Measurements from ENCODE around the gene RFX8.

RFX8 gene

GRCh38 chr2:101408925-101409324 lies 66.0 kb downstream of the RFX8 start:
- no peak for FAIRE-seq

DNA sequence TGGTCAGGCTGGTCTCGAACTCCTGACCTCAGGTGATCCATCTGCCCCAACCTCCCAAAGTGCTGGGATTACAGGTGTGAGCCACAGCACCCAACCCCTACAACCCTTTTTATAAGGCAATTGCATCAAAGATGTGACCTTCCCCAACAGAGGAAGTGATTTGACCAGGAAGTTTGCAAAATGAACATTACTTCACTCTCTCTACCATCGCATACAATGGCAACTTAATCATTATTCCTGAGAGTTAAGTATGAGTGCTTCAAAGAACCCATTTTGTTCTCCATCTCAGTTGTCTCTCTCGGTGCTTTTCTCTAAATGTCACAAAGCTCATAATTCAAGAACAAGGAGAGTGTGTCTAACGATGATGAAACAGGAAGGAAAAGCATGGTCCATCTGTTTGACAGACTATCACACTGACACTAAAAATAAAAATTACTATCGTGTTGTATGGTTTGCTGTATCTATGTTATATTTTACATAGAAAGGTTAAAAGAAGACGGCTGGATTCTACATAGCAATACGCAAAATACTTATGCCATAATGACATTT lies 69.5 kb downstream of the RFX8 start:
- no peak for FAIRE-seq

GRCh38 chr2:101403745-101404144 lies 71.2 kb downstream of the RFX8 start:
- FAIRE-seq, result no peak

DNA sequence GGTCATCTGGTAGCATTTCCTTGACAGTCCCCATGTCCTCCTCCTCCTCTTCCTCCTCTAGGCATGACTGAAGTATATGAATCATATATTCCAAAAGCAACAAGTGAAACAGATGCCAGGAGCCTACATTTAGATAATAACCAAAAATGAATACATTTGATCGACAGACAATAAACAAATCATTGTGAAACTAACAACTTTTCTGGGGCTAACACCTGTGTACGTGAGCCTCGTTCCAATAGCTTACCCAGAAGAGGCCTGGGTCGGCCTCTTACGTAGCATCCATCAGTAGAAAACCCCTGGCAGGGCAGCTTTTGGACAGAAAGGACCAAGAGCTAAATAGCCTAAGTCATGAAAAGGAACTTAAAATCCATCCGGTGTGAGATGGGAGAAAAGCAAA lies 72.3 kb downstream of the RFX8 start:
- no peak for FAIRE-seq

- no peak for FAIRE-seq
Observed at GRCh38 chr2:101401906-101402305, 73.0 kb downstream of the RFX8 start.

GRCh38 chr2:101401326-101401665 lies 73.6 kb downstream of the RFX8 start:
- no peak for FAIRE-seq

- no peak for FAIRE-seq
Observed at GRCh38 chr2:101400506-101401325, 74.2 kb downstream of the RFX8 start.

DNA sequence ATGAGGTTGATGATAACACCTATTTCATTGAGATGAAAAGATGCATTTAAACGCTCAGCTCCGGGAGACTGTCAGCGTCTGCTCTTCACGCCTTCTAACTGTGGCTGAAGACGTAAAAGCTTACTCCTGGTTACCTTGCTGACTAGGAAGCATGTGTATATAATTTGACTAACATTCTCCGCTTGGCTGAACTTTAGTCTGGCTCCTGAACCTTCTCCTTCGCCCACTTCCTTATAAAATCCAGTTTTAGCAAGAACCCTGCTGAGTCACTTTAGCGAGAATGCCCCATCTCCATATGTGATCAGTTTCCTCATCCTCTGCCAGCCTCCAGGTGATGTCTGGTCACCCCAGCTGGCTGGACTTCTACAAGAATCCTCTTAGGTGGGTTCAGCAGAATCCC lies 74.9 kb downstream of the RFX8 start:
- no peak for FAIRE-seq

DNA sequence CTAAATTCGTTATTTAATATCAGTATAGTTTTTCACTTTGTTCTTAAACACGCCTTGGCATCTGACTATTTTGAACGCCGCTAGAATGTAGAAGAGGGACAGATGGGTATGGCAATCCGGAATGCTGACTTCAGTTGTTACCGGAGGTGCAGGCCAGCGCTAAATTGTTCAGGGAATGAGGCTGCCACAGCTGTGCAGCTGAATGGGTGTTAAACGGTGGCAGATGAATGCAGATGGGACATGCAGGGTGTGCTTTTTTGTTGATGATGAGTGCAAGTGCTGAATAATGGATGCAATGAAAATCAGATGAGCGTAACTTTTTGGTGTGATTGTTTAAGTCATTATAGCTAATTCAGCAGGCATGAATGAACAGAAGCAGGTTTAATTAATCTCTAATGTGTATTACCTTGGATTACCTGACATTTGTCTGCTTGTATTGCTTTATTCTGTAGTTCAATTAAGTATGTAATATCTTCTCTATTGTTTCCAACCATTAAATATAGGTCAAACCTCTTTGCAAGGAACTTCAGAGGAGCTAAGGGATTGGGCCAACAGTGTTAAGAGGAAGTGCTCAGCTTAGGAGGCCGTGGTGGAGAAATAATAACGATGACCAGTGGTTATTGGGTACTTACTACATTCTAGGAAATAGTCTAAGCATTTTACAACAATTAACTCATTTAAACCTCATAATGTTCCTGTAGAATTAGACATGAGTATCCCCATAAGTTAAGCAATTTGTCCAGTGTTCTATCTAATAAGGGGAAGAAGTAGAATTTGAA lies 75.7 kb downstream of the RFX8 start:
- FAIRE-seq, result no peak

DNA sequence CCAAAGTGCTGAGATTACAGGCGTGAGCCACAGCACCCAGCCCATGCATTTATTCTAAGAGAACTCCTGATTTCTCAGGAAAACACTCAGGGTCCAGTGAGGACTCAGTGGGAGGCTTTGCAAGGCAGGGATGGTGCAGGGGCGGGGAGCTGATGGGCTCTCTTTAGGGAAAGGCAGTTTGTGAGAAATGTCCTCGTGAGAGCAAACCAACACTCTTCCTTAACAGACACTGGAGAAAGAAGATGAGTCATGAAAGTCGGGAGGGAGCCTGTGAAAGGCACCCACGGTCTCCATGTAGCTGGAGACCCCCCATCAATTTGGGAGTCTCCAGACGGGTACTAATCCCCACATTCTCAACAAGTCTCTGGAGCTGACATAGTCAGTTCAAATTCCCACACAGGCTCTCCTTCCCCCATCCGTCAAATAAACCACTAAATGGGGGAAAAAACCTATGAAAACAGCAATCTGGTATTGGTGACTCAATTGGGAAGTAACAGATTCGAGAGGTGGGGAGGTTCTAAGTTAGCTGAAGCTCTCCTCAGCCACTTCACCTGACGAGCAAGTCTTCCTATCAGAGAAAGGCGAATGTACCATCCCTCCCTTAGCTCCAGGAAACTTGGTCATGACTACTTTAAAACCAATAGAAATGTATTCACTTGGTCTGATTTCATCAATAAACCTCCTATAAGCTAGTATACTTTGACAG lies 76.6 kb downstream of the RFX8 start:
- FAIRE-seq, result no peak

DNA sequence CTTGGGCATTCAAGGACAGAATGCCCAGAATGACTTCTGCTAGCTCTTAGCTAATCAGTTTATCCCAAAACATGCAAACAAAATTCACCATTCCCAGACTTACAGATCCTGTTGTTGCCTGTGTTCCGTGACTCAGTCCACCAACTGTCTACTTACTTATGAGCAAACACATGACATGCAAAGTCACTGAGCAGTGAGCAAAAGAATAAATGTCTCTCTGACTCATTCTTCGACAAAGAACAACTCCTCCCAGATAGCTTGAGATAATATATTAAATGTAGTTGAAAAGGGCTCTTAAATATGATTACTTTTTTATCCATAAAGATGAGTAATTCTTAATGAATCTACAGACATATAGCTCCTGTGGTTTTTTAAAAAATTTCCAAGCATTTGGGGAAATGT lies 78.6 kb downstream of the RFX8 start:
- no peak for FAIRE-seq

DNA sequence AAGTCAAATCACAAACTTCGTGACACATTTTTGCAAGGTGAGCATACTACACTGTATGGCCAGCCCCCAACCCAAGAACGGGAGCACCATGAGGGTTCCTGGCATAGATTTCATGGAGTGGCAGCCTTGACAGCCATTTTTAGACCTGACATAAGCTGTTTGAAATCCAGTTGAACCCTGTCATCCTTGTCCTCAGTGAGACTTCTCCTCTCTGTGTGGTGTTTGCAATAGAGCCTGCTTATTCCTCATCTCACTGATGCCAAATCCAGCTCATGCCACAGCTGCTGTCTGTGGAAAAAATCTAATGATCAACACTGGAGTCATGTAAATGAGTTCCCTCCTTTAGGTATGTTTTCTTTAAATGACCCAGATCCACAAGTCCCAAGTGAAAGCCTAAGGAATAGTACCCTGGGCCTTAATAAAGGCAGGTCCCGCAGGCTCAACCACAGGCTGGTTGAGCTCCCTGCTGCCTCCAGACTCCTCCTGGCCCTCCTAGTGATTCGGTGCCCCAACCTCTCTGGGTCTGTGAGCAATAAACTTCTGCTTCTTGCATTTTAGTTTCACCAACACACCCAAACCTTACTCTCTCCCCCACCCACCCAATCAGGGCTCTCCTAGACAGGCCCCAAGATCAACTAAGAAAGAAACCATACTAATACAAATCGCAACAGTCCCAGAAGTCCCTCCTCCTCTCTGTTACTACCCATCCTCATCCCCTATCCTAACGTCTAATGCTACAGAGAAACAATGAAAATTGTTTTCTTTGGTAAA lies 79.2 kb downstream of the RFX8 start:
- FAIRE-seq, result no peak

- FAIRE-seq, result no peak
Observed at GRCh38 chr2:101388232-101388631, 86.7 kb downstream of the RFX8 start.

- FAIRE-seq, result no peak
Observed at GRCh38 chr2:101387151-101387834, 87.6 kb downstream of the RFX8 start, which contains the start of gene CREG2. TSS of gene CREG2 (minus strand) at chr2:101387503. CDS start at chr2:101387457, 46 bp downstream.

GRCh38 chr2:101386599-101387150 lies 88.2 kb downstream of the RFX8 start:
- FAIRE-seq, result no peak

GRCh38 chr2:101383016-101383541 lies 91.8 kb downstream of the RFX8 start:
- FAIRE-seq, result no peak

GRCh38 chr2:101382442-101382841 lies 92.5 kb downstream of the RFX8 start:
- no peak for FAIRE-seq

DNA sequence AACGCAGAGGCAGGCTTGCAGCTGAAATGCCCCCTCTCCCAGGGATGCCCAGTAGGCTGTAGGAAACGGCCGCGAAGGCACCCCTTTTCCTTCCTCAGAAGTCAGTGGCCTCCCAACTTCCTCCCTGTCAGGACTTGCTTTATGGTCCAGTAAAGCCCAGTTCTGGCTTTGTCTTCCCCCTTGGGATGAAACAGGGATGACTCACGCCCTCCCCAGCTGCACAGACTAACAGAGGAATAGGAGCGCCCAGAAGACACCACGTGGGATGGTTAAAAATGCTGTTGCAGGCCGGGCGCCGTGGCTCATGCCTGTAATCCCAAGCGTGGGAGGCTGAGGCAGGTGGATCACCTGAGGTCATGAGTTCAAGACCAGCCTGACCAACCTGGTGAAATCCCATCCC lies 94.5 kb downstream of the RFX8 start:
- no peak for FAIRE-seq

- no peak for FAIRE-seq
Observed at GRCh38 chr2:101379091-101379490, 95.8 kb downstream of the RFX8 start.

GRCh38 chr2:101375653-101376052 lies 99.3 kb downstream of the RFX8 start:
- FAIRE-seq, result no peak

- FAIRE-seq, result no peak
Observed at GRCh38 chr2:101374821-101375561, 99.9 kb downstream of the RFX8 start.

Data from islet of Langerhans (tissue), 1 donor.